Smooth muscle cell (in vitro differentiated cells): ENCODE results near the gene POLQ. TPM values are rescaled to one million over a fixed set of nuclear protein-coding genes. Genes with fewer than 3 reads are reported as not detected.

Experiments used
- DNase-seq: peaks from one replicate; lab custom pipeline; 2025; ENCODE audit not compliant: unreplicated experiment; lab: John Stamatoyannopoulos, UW
- H2AFZ ChIP-seq: fragments of 200-600 bp; sonication (generic); 2 replicates; pipeline ENCODE4 v1.6.0; 2016; ENCODE audit warnings: antibody characterized with exemption, low read depth, mild to moderate bottlenecking
- H3F3A ChIP-seq: fragments of 200-600 bp; sonication (generic); 2 replicates; pipeline ENCODE4 v1.6.0; 2017; ENCODE audit warnings: antibody characterized with exemption, low read depth
- H3K27ac ChIP-seq: fragments of 200-600 bp; sonication (generic); 2 replicates; pipeline ENCODE4 v1.5.1; 2016; ENCODE audit warnings: low read depth, mild to moderate bottlenecking
- H3K27me3 ChIP-seq: fragments of 200-600 bp; sonication (generic); 2 replicates; pipeline ENCODE4 v1.6.1; 2016; ENCODE audit warnings: low read depth, mild to moderate bottlenecking
- H3K36me3 ChIP-seq: fragments of 200-600 bp; sonication (generic); 2 replicates; pipeline ENCODE4 v1.5.1; 2016; ENCODE audit warnings: low read depth
- H3K4me1 ChIP-seq: fragments of 200-600 bp; sonication (generic); 2 replicates; pipeline ENCODE4 v1.5.1; 2016; ENCODE audit warnings: low read depth
- H3K4me2 ChIP-seq: fragments of 200-600 bp; sonication (generic); 2 replicates; pipeline ENCODE4 v1.6.0; 2016; ENCODE audit warnings: mild to moderate bottlenecking
- H3K4me3 ChIP-seq: fragments of 200-600 bp; sonication (generic); 2 replicates; pipeline ENCODE4 v1.5.1; 2016; ENCODE audit warnings: mild to moderate bottlenecking
- H3K79me2 ChIP-seq: fragments of 200-600 bp; sonication (generic); 2 replicates; pipeline ENCODE4 v1.6.0; 2016; ENCODE audit warnings: low read depth, mild to moderate bottlenecking
- H3K9ac ChIP-seq: fragments of 200-600 bp; sonication (generic); 2 replicates; pipeline ENCODE4 v1.6.0; 2016; ENCODE audit warnings: low read depth
- H3K9me3 ChIP-seq: fragments of 200-600 bp; sonication (generic); replicated peaks from 2 replicates; pipeline ENCODE4 v1.5.1; 2016; ENCODE audit warnings: low read depth
- H4K20me1 ChIP-seq: fragments of 200-600 bp; sonication (generic); 2 replicates; pipeline ENCODE4 v1.6.0; 2016; ENCODE audit warnings: low read depth
- CTCF ChIP-seq: fragments of 200-600 bp; sonication (generic); IDR thresholded peaks from 2 replicates; pipeline ENCODE4 v1.5.1; 2017; ENCODE audit warnings: borderline replicate concordance, mild to moderate bottlenecking, antibody characterized with exemption; ENCODE audit not compliant: insufficient read depth, poor library complexity, severe bottlenecking
- WGBS: methylation state at CpG from one replicate; pipeline ENCODE4 v1.1.7; 2016; ENCODE audit warnings: low lambda C conversion rate; 5-methylcytosine and 5-hydroxymethylcytosine counted together
- polyA plus RNA-seq: library from polyadenylated mRNA; unstranded; fragments of >200 nt; fragmentation: Nextera tagmentation; extraction: Ambion mirVana; gene quantifications from 2 replicates; pipeline ENCODE4 v1.2.1, GENCODE V29; 2016
- total RNA-seq: library from RNA; depleted of rRNA; stranded (reverse); fragments of >200 nt; gene quantifications from 2 replicates; pipeline ENCODE4 v1.2.3, GENCODE V29; 2014

The POLQ gene
- total and polyA plus RNA-seq, 2 experiments from 2014 or later: 1.8 to 4.0 TPM

GRCh38 chr3:121515313-121515712 is 30.5 kb downstream of the POLQ start:
- no peak overlapping the region for H2AFZ ChIP-seq
- H3K4me2 ChIP-seq: no peak overlapping the region
- H3F3A ChIP-seq: no peaks in the 10 kb centered on the region
- H3K4me3 ChIP-seq: no peak overlapping the region
- no peaks in the 10 kb centered on the region for H3K36me3 ChIP-seq
- H3K4me1 ChIP-seq: no peaks in the 10 kb centered on the region
- TF ChIP-seq CTCF: no peak
- no peak overlapping the region for H3K9ac ChIP-seq
- H3K79me2 ChIP-seq: no peaks in the 10 kb centered on the region
- H4K20me1 ChIP-seq: no peaks in the 10 kb centered on the region
- H3K9me3 ChIP-seq: no peaks in the 10 kb centered on the region
- 50% methylated on average over 2 of the region's 2 CpGs for WGBS
- no peak for DNase-seq
- no peaks in the 10 kb centered on the region for H3K27me3 ChIP-seq
- no peak overlapping the region for H3K27ac ChIP-seq

GRCh38 chr3:121514496-121514895 is 31.3 kb downstream of the POLQ start:
- no peak overlapping the region for H3K27ac ChIP-seq
- H3K4me3 ChIP-seq: no peak overlapping the region
- H3K4me2 ChIP-seq: no peak overlapping the region
- H3K27me3 ChIP-seq: no peaks in the 10 kb centered on the region
- TF ChIP-seq CTCF: no peak
- no peaks in the 10 kb centered on the region for H3F3A ChIP-seq
- no peaks in the 10 kb centered on the region for H3K36me3 ChIP-seq
- WGBS: 96% methylated on average over 3 of the region's 3 CpGs
- no peaks in the 10 kb centered on the region for H3K79me2 ChIP-seq
- H3K9ac ChIP-seq: no peak overlapping the region
- H3K9me3 ChIP-seq: no peaks in the 10 kb centered on the region
- H4K20me1 ChIP-seq: no peaks in the 10 kb centered on the region
- DNase-seq: no peak
- H3K4me1 ChIP-seq: no peaks in the 10 kb centered on the region
- no peak overlapping the region for H2AFZ ChIP-seq

- H4K20me1 ChIP-seq: no peaks in the 10 kb centered on the region
- no peak overlapping the region for H3K4me2 ChIP-seq
- H3K9ac ChIP-seq: no peak overlapping the region
- TF ChIP-seq CTCF: no peak
- no peaks in the 10 kb centered on the region for H3F3A ChIP-seq
- H3K36me3 ChIP-seq: no peaks in the 10 kb centered on the region
- no peak overlapping the region for H3K27ac ChIP-seq
- WGBS: 94% methylated on average over 4 of the region's 4 CpGs
- H3K4me3 ChIP-seq: no peak overlapping the region
- H3K79me2 ChIP-seq: no peaks in the 10 kb centered on the region
- H3K27me3 ChIP-seq: no peaks in the 10 kb centered on the region
- no peaks in the 10 kb centered on the region for H3K9me3 ChIP-seq
- H3K4me1 ChIP-seq: no peaks in the 10 kb centered on the region
- H2AFZ ChIP-seq: no peak overlapping the region
- no peak for DNase-seq
Observed at GRCh38 chr3:121508389-121508788, 37.4 kb downstream of the POLQ start.

GRCh38 chr3:121505256-121505655 is 40.5 kb downstream of the POLQ start:
- Histone ChIP-seq H2AFZ (no peak overlapping the region), H3K27ac (no peak overlapping the region), H4K20me1 (no peaks in the 10 kb centered on the region), H3K36me3 (no peaks in the 10 kb centered on the region), H3K4me1 (no peaks in the 10 kb centered on the region), H3K4me3 (no peak overlapping the region), H3F3A (no peaks in the 10 kb centered on the region), H3K27me3 (no peaks in the 10 kb centered on the region), H3K9ac (no peak overlapping the region), H3K9me3 (no peaks in the 10 kb centered on the region), H3K4me2 (no peak overlapping the region), H3K79me2 (no peaks in the 10 kb centered on the region)
- no peak for TF ChIP-seq CTCF
- no peak for DNase-seq
